H1 (cell line): ENCODE data around the gene ARHGAP26.

Experiments used
- CHD2 ChIP-seq: IDR thresholded peaks from 2 replicates; pipeline ENCODE4 v1.6.1; 2012; ENCODE audit warnings: low read length, improper control_type of control experiment
- EP300 ChIP-seq, 2 experiments: IDR thresholded peaks; 1 replicate in 1 of 2; 2 replicates in 1 of 2; pipeline ENCODE4 v1.6.1; 2011 to 2012; ENCODE audit warnings: low read depth in 2 of 2, low read length in 2 of 2, mild to moderate bottlenecking in 2 of 2, borderline replicate concordance in 1 of 2, inconsistent platforms in 1 of 2, moderate library complexity in 1 of 2
- EZH2 ChIP-seq: fragments of 200-600 bp; sonication (generic); IDR thresholded peaks from 2 replicates; pipeline ENCODE4 v1.7.1; 2012; ENCODE audit warnings: low read depth, mild to moderate bottlenecking, moderate library complexity, low read length, inconsistent platforms; ENCODE audit not compliant: severe bottlenecking
- GABPA ChIP-seq: IDR thresholded peaks from 2 replicates; pipeline ENCODE4 v1.6.1; 2011; ENCODE audit warnings: mild to moderate bottlenecking, low read length, moderate library complexity, borderline replicate concordance; ENCODE audit not compliant: insufficient read depth
- NRF1 ChIP-seq: IDR thresholded peaks from 2 replicates; pipeline ENCODE4 v1.6.1; 2011; ENCODE audit warnings: mild to moderate bottlenecking, low read depth, low read length, improper control_type of control experiment
- POLR2A ChIP-seq, 2 experiments: IDR thresholded peaks; 1 replicate in 1 of 2; 2 replicates in 1 of 2; pipeline ENCODE4 v1.6.1; 2011; ENCODE audit warnings: low read depth in 2 of 2, low read length in 2 of 2, mild to moderate bottlenecking in 2 of 2; ENCODE audit errors: control extremely low read depth in 1 of 2
- POLR2AphosphoS5 ChIP-seq: IDR thresholded peaks from 2 replicates; pipeline ENCODE4 v1.6.1; 2011; ENCODE audit warnings: low read depth, low read length
- RAD21 ChIP-seq, 2 experiments: IDR thresholded peaks in 1 of 2; conservative IDR thresholded peaks in 1 of 2; 2 replicates each; pipeline ENCODE4 v1.6.1; 2011; ENCODE audit warnings: low read depth in 2 of 2, low read length in 2 of 2, improper control_type of control experiment in 1 of 2, inconsistent platforms in 1 of 2, mild to moderate bottlenecking in 1 of 2, moderate library complexity in 1 of 2
- SP1 ChIP-seq: IDR thresholded peaks from 2 replicates; pipeline ENCODE4 v1.6.1; 2011; ENCODE audit warnings: low read depth, low read length
- SUZ12 ChIP-seq: fragments of 200-600 bp; sonication (generic); IDR thresholded peaks from 2 replicates; pipeline ENCODE4 v1.6.1; 2012; ENCODE audit warnings: mild to moderate bottlenecking, inconsistent platforms, low read length, moderate library complexity, mixed read lengths
- TF ChIP-seq, protein P1 (sequence below), 3 experiments: IDR thresholded peaks; 1 replicate in 2 of 3; 2 replicates in 1 of 3; pipeline versions ENCODE4 v1.5.1 to v1.6.1; 2011; ENCODE audit warnings: low read length in 3 of 3, mild to moderate bottlenecking in 3 of 3, inconsistent platforms in 2 of 3, low read depth in 1 of 3, moderate library complexity in 1 of 3; ENCODE audit not compliant: insufficient read depth in 1 of 3; ENCODE audit errors: control extremely low read depth in 1 of 3
- TF ChIP-seq, protein P2 (sequence below): IDR thresholded peaks from 2 replicates; pipeline ENCODE4 v1.6.1; 2011; ENCODE audit warnings: low read depth, mild to moderate bottlenecking, low read length; ENCODE audit not compliant: insufficient read depth

DNA sequence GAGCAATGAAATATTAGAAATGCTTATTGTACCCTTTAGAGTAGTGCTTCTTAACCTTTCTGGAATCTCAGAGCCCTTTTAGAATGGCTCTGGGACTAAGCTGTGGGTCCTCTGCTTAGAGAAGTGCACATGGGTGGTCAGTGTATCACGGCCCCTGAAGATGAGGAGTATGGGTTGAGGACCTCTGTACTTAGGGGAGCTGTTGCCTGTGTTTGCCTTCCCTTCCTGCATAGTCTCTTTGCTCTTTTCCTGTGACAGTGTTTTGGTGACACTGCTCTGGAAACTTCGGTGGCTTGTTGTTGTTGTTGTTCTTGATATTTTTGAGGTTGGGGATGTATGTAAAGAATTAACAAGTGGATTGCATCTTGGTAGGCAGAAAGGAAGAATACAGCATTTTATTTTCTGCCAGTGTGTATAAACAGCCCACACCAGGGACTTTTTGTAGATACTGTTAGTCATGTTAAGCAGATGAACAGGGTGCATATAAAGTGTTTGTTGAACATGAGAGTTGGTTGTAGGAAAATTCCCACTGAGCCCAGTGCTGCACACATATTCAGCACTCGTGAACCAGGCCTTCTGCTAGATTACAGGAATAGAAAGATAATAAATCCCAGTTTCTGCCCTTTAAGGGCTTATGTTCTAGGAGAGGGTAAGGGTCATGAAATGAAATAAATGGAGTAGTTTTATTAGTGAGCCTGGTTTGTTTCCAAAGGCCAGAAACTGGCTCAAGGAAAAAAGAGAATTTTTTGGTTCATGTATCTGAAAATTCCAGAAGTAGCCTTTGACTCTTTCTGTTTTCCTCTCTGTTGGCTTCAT lies 199.7 kb downstream of the ARHGAP26 start:
- TF ChIP-seq, protein P1, sequence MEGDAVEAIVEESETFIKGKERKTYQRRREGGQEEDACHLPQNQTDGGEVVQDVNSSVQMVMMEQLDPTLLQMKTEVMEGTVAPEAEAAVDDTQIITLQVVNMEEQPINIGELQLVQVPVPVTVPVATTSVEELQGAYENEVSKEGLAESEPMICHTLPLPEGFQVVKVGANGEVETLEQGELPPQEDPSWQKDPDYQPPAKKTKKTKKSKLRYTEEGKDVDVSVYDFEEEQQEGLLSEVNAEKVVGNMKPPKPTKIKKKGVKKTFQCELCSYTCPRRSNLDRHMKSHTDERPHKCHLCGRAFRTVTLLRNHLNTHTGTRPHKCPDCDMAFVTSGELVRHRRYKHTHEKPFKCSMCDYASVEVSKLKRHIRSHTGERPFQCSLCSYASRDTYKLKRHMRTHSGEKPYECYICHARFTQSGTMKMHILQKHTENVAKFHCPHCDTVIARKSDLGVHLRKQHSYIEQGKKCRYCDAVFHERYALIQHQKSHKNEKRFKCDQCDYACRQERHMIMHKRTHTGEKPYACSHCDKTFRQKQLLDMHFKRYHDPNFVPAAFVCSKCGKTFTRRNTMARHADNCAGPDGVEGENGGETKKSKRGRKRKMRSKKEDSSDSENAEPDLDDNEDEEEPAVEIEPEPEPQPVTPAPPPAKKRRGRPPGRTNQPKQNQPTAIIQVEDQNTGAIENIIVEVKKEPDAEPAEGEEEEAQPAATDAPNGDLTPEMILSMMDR (IDR thresholded peaks at IDR 0.05; ENCODE audit: control extremely low read depth in 1 of 3, insufficient read depth in 1 of 3, low read depth in 1 of 3, low read length in 3 of 3), result no peak
- TF ChIP-seq POLR2AphosphoS5, result no peak
- no peak for TF ChIP-seq EZH2
- no peak for TF ChIP-seq EP300 (IDR thresholded peaks at IDR 0.05; ENCODE audit: borderline replicate concordance in 1 of 2, low read depth in 2 of 2, low read length in 2 of 2)
- no peak for TF ChIP-seq NRF1
- TF ChIP-seq, protein P2, sequence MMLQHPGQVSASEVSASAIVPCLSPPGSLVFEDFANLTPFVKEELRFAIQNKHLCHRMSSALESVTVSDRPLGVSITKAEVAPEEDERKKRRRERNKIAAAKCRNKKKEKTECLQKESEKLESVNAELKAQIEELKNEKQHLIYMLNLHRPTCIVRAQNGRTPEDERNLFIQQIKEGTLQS, result no peak
- TF ChIP-seq RAD21 (IDR thresholded peaks at IDR 0.05 in 1 of 2, conservative IDR thresholded peaks at IDR 0.05 in 1 of 2; ENCODE audit: low read depth in 2 of 2, low read length in 2 of 2), result no peak
- TF ChIP-seq SUZ12, result no peak
- TF ChIP-seq POLR2A (IDR thresholded peaks at IDR 0.05; ENCODE audit: control extremely low read depth in 1 of 2, low read depth in 2 of 2, low read length in 2 of 2), result no peak
- TF ChIP-seq SP1, result no peak
- no peak for TF ChIP-seq GABPA
- no peak for TF ChIP-seq CHD2
